ENCODE results near the gene CLEC2A.

CLEC2A gene

GRCh38 chr12:9936591-9936990 is 4.4 kb upstream of the CLEC2A start:
- in situ Hi-C loops (cut with HindIII; ENCODE audit: low sequenced_read_pairs) = no loop called here
- H3K4me3 ChIP-seq (ENCODE audit: low read depth, low read length) = no peak overlapping the region
- no peak for TF ChIP-seq CTCF (IDR thresholded peaks at IDR 0.05; ENCODE audit: low read depth, low read length)
- DNase-seq (ENCODE audit: low read depth, low spot score) = no peak

GRCh38 chr12:9935026-9935425 is 2.9 kb upstream of the CLEC2A start:
- in situ Hi-C loops (cut with HindIII; ENCODE audit: low sequenced_read_pairs) = no loop called here
- DNase-seq (ENCODE audit: low read depth, low spot score) = no peak
- no peak overlapping the region for H3K4me3 ChIP-seq (ENCODE audit: low read depth, low read length)
- TF ChIP-seq CTCF (IDR thresholded peaks at IDR 0.05; ENCODE audit: low read depth, low read length) = no peak

GRCh38 chr12:9933958-9934357 is 1.8 kb upstream of the CLEC2A start:
- in situ Hi-C loops (cut with HindIII; ENCODE audit: low sequenced_read_pairs) = no loop called here
- no peak for DNase-seq (ENCODE audit: low read depth, low spot score)
- H3K4me3 ChIP-seq (ENCODE audit: low read depth, low read length) = no peak overlapping the region
- no peak for TF ChIP-seq CTCF (IDR thresholded peaks at IDR 0.05; ENCODE audit: low read depth, low read length)

- in situ Hi-C loops (cut with HindIII; ENCODE audit: low sequenced_read_pairs) = no loop called here
- DNase-seq (ENCODE audit: low read depth, low spot score) = no peak
- no peak for TF ChIP-seq CTCF (IDR thresholded peaks at IDR 0.05; ENCODE audit: low read depth, low read length)
- no peak overlapping the region for H3K4me3 ChIP-seq (ENCODE audit: low read depth, low read length)
These were observed 925 bp downstream of the CLEC2A start for GRCh38 chr12:9931245-9931644.

GRCh38 chr12:9928607-9929006 is 3.6 kb downstream of the CLEC2A start:
- H3K4me3 ChIP-seq (ENCODE audit: low read depth, low read length) = no peak overlapping the region
- DNase-seq (ENCODE audit: low read depth, low spot score) = no peak
- no peak for TF ChIP-seq CTCF (IDR thresholded peaks at IDR 0.05; ENCODE audit: low read depth, low read length)
- in situ Hi-C loops (cut with HindIII; ENCODE audit: low sequenced_read_pairs) = no loop called here

GRCh38 chr12:9926876-9927275 is 5.3 kb downstream of the CLEC2A start:
- H3K4me3 ChIP-seq (ENCODE audit: low read depth, low read length) = no peak overlapping the region
- no peak for TF ChIP-seq CTCF (IDR thresholded peaks at IDR 0.05; ENCODE audit: low read depth, low read length)
- no peak for DNase-seq (ENCODE audit: low read depth, low spot score)
- in situ Hi-C loops (cut with HindIII; ENCODE audit: low sequenced_read_pairs) = no loop called here

All from astrocyte of the spinal cord (primary cell).